B cell (primary cell): ENCODE data around the gene FOLR1. TPM values are rescaled to one million over a fixed set of nuclear protein-coding genes. Genes with fewer than 3 reads are reported as not detected.
"Not testable (repeated sequence)": the region's sequence is repeated elsewhere in the genome, so short reads cannot be mapped to it uniquely, and the experiment has no call there.

Experiments used
- ATAC-seq: fragments of 200-7000 bp; cut with Tn5 transposase; one replicate; pipeline ENCODE4 v1.10.0; 2021; ENCODE audit warnings: low read depth, mild to moderate bottlenecking, moderate number of reproducible peaks, moderate library complexity
- CTCF ChIA-PET: fragments of 350-600 bp; sonication (Branson Sonifier 250); formaldehyde crosslinking; loops from one replicate; lab custom pipeline; 2021; ENCODE audit warnings: antibody characterized with exemption, inconsistent platforms; lab: Charles Lee
- POLR2A ChIA-PET: fragments of 350-600 bp; sonication (Branson Sonifier 250); formaldehyde crosslinking; loops from one replicate; lab custom pipeline; 2021; ENCODE audit warnings: antibody characterized with exemption; lab: Charles Lee
- DNase-seq: peaks from one replicate; pipeline ENCODE4 v3.0.0; 2013
- H2AFZ ChIP-seq: 2 replicates; pipeline ENCODE4 v1.6.1; 2012; ENCODE audit warnings: mild to moderate bottlenecking, low read depth, low read length; ENCODE audit not compliant: insufficient read depth, poor library complexity, severe bottlenecking
- H3K27ac ChIP-seq, 2 donors: 1 replicate in 1 of 2; 2 replicates in 1 of 2; pipeline ENCODE4 v1.5.1; 2012 to 2013; ENCODE audit warnings: low read length in 2 of 2, mild to moderate bottlenecking in 2 of 2, moderate library complexity in 1 of 2
- H3K27me3 ChIP-seq, 4 experiments: fragments of 200-600 bp in 1 of 4; sonication (generic) in 1 of 4; replicated peaks in 1 of 4; 1 replicate in 2 of 4; 2 replicates in 2 of 4; pipeline versions ENCODE4 v1.6.1 to v1.7.0; 2013 to 2016; ENCODE audit warnings: low read length in 3 of 4, mild to moderate bottlenecking in 2 of 4, mixed read lengths in 1 of 4, moderate library complexity in 1 of 4; ENCODE audit not compliant: insufficient read depth in 4 of 4, control insufficient read depth in 3 of 4; ENCODE audit errors: control extremely low read depth in 1 of 4
- H3K36me3 ChIP-seq, 2 experiments: replicated peaks in 1 of 2; 1 replicate in 1 of 2; 2 replicates in 1 of 2; pipeline versions ENCODE4 v1.6.1 to v1.7.1; 2013; ENCODE audit warnings: low read length in 1 of 2; ENCODE audit not compliant: insufficient read depth in 2 of 2, control insufficient read depth in 1 of 2; ENCODE audit errors: control extremely low read depth in 1 of 2, extremely low read depth in 1 of 2
- H3K4me1 ChIP-seq, 2 donors: fragments of 200-600 bp in 1 of 2; sonication (generic) in 1 of 2; 1 replicate in 1 of 2; 2 replicates in 1 of 2; pipeline versions ENCODE4 v1.5.1 to v1.6.1; 2013 to 2017; ENCODE audit warnings: low read length in 2 of 2; ENCODE audit not compliant: control insufficient read depth in 2 of 2, insufficient read depth in 2 of 2
- H3K4me2 ChIP-seq: replicated peaks from 2 replicates; pipeline ENCODE3; 2012; ENCODE audit warnings: mild to moderate bottlenecking, low read depth, low read length; ENCODE audit not compliant: poor library complexity, severe bottlenecking
- H3K4me3 ChIP-seq, 5 experiments: fragments of 200-600 bp in 1 of 5; sonication (generic) in 1 of 5; 1 replicate in 3 of 5; 2 replicates in 2 of 5; pipeline versions ENCODE4 v1.5.1 to v1.7.0; 2011 to 2016; ENCODE audit warnings: low read length in 4 of 5, mild to moderate bottlenecking in 4 of 5, low read depth in 2 of 5, control low read depth in 1 of 5, moderate library complexity in 1 of 5; ENCODE audit not compliant: insufficient read depth in 1 of 5; ENCODE audit errors: control extremely low read depth in 1 of 5, extremely low read depth in 1 of 5
- H3K79me2 ChIP-seq: fragments of 200-600 bp; sonication (generic); one replicate; pipeline ENCODE4 v1.6.0; 2016; ENCODE audit warnings: low read length; ENCODE audit not compliant: control insufficient read depth, insufficient read depth
- H3K9ac ChIP-seq: fragments of 200-600 bp; sonication (generic); 2 replicates; pipeline ENCODE4 v1.6.1; 2017; ENCODE audit warnings: mild to moderate bottlenecking, low read length, moderate library complexity
- H3K9me3 ChIP-seq, 3 donors: one replicate each; pipeline versions ENCODE4 v1.6.1 to v1.7.1; 2013; ENCODE audit warnings: low read length in 2 of 3; ENCODE audit not compliant: control insufficient read depth in 2 of 3, insufficient read depth in 1 of 3; ENCODE audit errors: control extremely low read depth in 1 of 3
- H4K20me1 ChIP-seq: 2 replicates; pipeline ENCODE4 v1.6.0; 2012; ENCODE audit warnings: mild to moderate bottlenecking, low read length; ENCODE audit not compliant: insufficient read depth, control insufficient read depth, poor library complexity, severe bottlenecking
- H3K27ac Mint-ChIP-seq: one replicate; pipeline ENCODE4 v1.8.0; 2021; ENCODE audit warnings: mixed read lengths
- H3K27me3 Mint-ChIP-seq: one replicate; pipeline ENCODE4 v1.8.0; 2021; ENCODE audit warnings: mixed read lengths
- H3K4me1 Mint-ChIP-seq: one replicate; pipeline ENCODE4 v1.8.0; 2021; ENCODE audit warnings: mixed read lengths
- H3K4me3 Mint-ChIP-seq: one replicate; pipeline ENCODE4 v1.8.0; 2021; ENCODE audit warnings: mixed read lengths
- H3K9me3 Mint-ChIP-seq: one replicate; pipeline ENCODE4 v1.8.0; 2022; ENCODE audit warnings: mixed read lengths; ENCODE audit not compliant: insufficient read depth
- EZH2 ChIP-seq: IDR thresholded peaks from 2 replicates; pipeline ENCODE4 v1.6.1; 2012; ENCODE audit warnings: borderline replicate concordance, low read depth, mild to moderate bottlenecking, moderate library complexity, low read length; ENCODE audit not compliant: insufficient read depth, poor library complexity, severe bottlenecking
- WGBS: methylation state at CpG from one replicate; pipeline ENCODE4 v1.1.5; 2013; ENCODE audit warnings: missing lambda C conversion rate; ENCODE audit not compliant: insufficient coverage; 5-methylcytosine and 5-hydroxymethylcytosine counted together
- intact Hi-C: fragments of 100-400 bp; cut with micrococcal nuclease; formaldehyde crosslinking; loops from one replicate; pipeline ENCODE4 v1.10.0; 2022
- polyA plus RNA-seq: library from polyadenylated mRNA; depleted of rRNA; stranded (reverse); fragments of >200 nt; gene quantifications from 2 replicates; pipeline ENCODE4 v1.2.3, GENCODE V29; 2012
- total RNA-seq, 2 donors: library from RNA; stranded (reverse); fragments of 120-200 nt in 1 of 2; gene quantifications; 1 replicate in 1 of 2; 2 replicates in 1 of 2; pipeline versions ENCODE4 v1.2.3 to v1.2.4, GENCODE V29; 2013 to 2022
- TF ChIP-seq, protein P1 (sequence below): fragments of 200-600 bp; IDR thresholded peaks from one replicate; pipeline ENCODE4 v1.8.0; 2022; ENCODE audit warnings: antibody characterized with exemption, mild to moderate bottlenecking

Gene FOLR1
- total and polyA plus RNA-seq, 2 donors (not counting 1 experiment from before 2014, with no cell fraction given), result not detected

DNA sequence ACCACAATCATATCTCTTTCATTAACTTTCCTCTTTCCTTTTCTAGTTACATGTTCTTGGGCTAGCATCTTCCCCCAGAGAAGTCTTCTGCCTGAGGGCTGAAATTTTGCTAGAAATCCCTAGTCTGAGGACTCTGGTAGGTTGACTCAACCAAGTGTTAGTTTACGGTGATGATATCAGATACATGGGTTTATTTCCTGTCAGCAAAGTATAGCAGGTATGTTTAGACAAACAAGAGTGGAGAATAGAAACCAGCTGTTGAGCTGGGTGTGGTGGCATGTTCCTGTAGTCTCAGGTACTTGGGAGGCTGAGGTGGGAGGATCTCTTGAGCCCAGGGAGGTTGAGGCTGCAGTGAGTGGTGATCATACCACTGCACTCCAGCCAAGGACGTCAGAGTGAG, 11.2 kb downstream of the FOLR1 start:
- no peak overlapping the region for H3K4me3 ChIP-seq
- intact Hi-C loops, result no loop called here
- H3K27ac ChIP-seq, result no peak overlapping the region
- H3K9me3 Mint-ChIP-seq, result no peaks in the 10 kb centered on the region
- no peak overlapping the region for H3K27ac Mint-ChIP-seq
- no peak overlapping the region for H3K9ac ChIP-seq
- H3K36me3 ChIP-seq, result no peaks in the 10 kb centered on the region
- DNase-seq (no peak), ATAC-seq (no peak)
- TF ChIP-seq, protein P1, sequence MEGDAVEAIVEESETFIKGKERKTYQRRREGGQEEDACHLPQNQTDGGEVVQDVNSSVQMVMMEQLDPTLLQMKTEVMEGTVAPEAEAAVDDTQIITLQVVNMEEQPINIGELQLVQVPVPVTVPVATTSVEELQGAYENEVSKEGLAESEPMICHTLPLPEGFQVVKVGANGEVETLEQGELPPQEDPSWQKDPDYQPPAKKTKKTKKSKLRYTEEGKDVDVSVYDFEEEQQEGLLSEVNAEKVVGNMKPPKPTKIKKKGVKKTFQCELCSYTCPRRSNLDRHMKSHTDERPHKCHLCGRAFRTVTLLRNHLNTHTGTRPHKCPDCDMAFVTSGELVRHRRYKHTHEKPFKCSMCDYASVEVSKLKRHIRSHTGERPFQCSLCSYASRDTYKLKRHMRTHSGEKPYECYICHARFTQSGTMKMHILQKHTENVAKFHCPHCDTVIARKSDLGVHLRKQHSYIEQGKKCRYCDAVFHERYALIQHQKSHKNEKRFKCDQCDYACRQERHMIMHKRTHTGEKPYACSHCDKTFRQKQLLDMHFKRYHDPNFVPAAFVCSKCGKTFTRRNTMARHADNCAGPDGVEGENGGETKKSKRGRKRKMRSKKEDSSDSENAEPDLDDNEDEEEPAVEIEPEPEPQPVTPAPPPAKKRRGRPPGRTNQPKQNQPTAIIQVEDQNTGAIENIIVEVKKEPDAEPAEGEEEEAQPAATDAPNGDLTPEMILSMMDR, result no peak
- no peak for TF ChIP-seq EZH2
- peaks cover 0 to 2% (median 0%) of the 10 kb centered on the region in 4 experiments for H3K27me3 ChIP-seq
- no peak overlapping the region for H3K4me3 Mint-ChIP-seq
- peaks cover 7% of the 10 kb centered on the region for H3K4me1 Mint-ChIP-seq
- H3K4me2 ChIP-seq, result no peak overlapping the region
- no peaks in the 10 kb centered on the region for H4K20me1 ChIP-seq
- no peaks in the 10 kb centered on the region for H3K79me2 ChIP-seq
- ChIA-PET POLR2A (no interaction called here), CTCF (interaction anchor here (1.0 kb wide), 1 partner anchor 176 kb away, joined by 3 read pairs; no protein-coding TSS in a partner anchor)
- H3K9me3 ChIP-seq, result no peaks in the 10 kb centered on the region
- 100% methylated on average over 1 of the region's 2 CpGs for WGBS
- H2AFZ ChIP-seq, result no peak overlapping the region
- H3K4me1 ChIP-seq, result peaks cover 0 to 3% of the 10 kb centered on the region in 2 donors
- no peaks in the 10 kb centered on the region for H3K27me3 Mint-ChIP-seq

DNA sequence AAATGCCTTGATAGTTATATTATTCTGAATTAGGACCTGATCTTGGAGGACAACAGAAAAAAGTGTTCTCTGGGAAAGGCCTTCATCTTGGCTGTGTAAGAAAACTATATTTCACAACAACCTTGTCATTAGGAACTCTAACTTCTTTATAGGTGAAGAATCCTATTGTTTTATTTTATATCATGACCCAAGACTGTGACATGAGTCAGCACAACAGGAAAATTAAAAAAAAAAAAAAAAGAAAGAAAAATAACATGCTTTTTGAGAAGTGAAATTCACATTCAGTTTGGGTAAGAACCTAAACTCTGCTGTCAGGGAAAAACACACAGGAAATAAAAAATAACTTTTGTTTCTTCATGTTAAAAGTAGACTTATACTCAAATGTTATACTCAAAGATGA, 12.9 kb downstream of the FOLR1 start:
- no peak for TF ChIP-seq EZH2
- TF ChIP-seq, protein P1, result no peak
- H3K27ac Mint-ChIP-seq, result no peak overlapping the region
- DNase-seq (no peak), ATAC-seq (no peak)
- no peak overlapping the region for H3K4me3 ChIP-seq
- POLR2A ChIA-PET, result interaction anchor here (0.7 kb wide), 1 partner anchor 820 kb away, joined by 5 read pairs; no protein-coding TSS in a partner anchor
- CTCF ChIA-PET, result no interaction called here
- peaks cover 12% of the 10 kb centered on the region for H3K27me3 Mint-ChIP-seq
- no peak overlapping the region for H3K4me2 ChIP-seq
- no peak overlapping the region for H3K9ac ChIP-seq
- no peaks in the 10 kb centered on the region for H3K79me2 ChIP-seq
- H4K20me1 ChIP-seq, result no peaks in the 10 kb centered on the region
- peaks cover 0 to 3% of the 10 kb centered on the region in 2 donors for H3K4me1 ChIP-seq
- peaks cover 0 to 2% (median 0%) of the 10 kb centered on the region in 4 experiments for H3K27me3 ChIP-seq
- H3K9me3 Mint-ChIP-seq, result peaks cover 8% of the 10 kb centered on the region
- H3K27ac ChIP-seq, result no peak overlapping the region
- intact Hi-C loops, result no loop called here
- no peaks in the 10 kb centered on the region for H3K36me3 ChIP-seq
- H2AFZ ChIP-seq, result no peak overlapping the region
- H3K4me1 Mint-ChIP-seq, result peaks cover 7% of the 10 kb centered on the region
- no peak overlapping the region for H3K4me3 Mint-ChIP-seq
- H3K9me3 ChIP-seq, result peaks cover 0 to 11% (median 5%) of the 10 kb centered on the region in 3 donors

DNA sequence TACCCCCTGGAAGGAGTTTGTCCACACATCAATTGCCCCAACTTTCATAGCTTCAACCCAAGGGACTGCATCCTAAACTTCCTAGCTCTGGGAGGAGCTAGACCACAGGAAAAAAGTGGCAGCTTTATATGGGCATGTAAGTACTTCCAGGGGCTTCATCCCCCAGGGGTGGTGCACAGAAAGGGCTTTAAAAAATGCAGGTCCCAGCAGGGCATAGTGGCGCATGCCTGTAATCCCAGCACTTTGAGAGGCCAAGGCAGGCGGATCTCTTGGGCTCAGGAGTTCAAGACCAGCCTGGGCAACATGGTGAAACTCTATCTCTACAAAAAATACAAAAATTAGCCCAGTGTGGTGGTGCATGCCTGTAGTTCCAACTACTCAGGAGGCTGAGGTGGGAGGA, 14.9 kb downstream of the FOLR1 start:
- H3K9me3 Mint-ChIP-seq, result peaks cover 13% of the 10 kb centered on the region
- peaks cover 0 to 11% (median 11%) of the 10 kb centered on the region in 3 donors for H3K9me3 ChIP-seq
- peaks cover 17% of the 10 kb centered on the region for H3K27me3 Mint-ChIP-seq
- intact Hi-C loops, ATAC-seq, H3K4me1 ChIP-seq, H3K4me3 Mint-ChIP-seq, H3K4me3 ChIP-seq, H3K79me2 ChIP-seq, H3K27me3 ChIP-seq, POLR2A ChIA-PET, H3K36me3 ChIP-seq, H2AFZ ChIP-seq, DNase-seq, H4K20me1 ChIP-seq, H3K4me1 Mint-ChIP-seq, H3K4me2 ChIP-seq, H3K27ac Mint-ChIP-seq, H3K9ac ChIP-seq, H3K27ac ChIP-seq: not testable (repeated sequence)
- CTCF ChIA-PET, result interaction anchor here (1.2 kb wide), 1 partner anchor 23 kb away, joined by 4 read pairs; no protein-coding TSS in a partner anchor
- WGBS, result 100% methylated on average over 2 of the region's 2 CpGs
